ENCODE results near the gene ELF1. TPM values are rescaled to one million over a fixed set of nuclear protein-coding genes. Genes with fewer than 3 reads are reported as not detected.

The ELF1 gene
- total and polyA plus RNA-seq, 2 donors (not counting 1 experiment from before 2014, with no cell fraction given): 38.5 to 41.0 TPM

DNA sequence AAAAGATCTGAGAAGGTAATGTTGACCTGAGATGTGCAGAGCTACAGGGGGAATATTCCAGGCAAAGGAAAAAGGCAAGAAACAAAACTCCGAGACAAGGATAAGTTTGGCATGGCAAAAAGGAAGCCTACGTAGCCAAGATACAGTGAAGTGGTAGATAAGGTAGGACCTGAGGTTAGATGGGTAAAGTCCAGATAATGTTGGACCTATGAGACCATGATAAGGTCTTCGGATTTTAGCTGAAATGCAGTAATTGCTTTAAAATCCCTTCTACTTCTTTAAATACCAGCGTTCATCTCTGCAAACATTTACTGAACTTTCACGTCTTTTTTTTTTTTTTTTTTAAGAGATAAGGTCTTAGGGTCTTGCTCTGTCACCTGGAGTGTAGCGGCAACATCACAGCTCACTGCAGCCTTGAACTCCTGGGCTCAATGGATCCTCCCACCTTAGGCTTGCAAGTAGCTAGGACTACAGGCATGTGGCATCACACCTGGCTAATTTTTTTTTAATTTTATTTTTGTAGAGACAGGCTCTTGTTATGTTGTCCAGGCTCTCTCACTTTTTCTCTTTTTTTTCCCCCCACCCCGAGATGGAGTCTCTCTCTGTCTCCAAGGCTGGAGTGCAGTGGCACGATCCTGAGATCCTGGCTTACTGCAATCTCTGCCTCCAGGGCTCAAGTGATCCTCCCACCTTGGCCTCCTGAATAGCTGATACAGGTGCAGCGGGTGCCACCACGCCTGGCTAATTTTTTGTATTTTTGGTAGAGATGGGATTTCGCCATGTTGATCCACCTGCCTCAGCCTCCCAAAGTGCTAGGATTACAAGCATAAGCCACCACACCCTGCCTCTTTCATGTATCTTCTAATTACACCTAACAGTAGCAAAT, 38.0 kb upstream of the ELF1 start:
- TF ChIP-seq, protein P1, sequence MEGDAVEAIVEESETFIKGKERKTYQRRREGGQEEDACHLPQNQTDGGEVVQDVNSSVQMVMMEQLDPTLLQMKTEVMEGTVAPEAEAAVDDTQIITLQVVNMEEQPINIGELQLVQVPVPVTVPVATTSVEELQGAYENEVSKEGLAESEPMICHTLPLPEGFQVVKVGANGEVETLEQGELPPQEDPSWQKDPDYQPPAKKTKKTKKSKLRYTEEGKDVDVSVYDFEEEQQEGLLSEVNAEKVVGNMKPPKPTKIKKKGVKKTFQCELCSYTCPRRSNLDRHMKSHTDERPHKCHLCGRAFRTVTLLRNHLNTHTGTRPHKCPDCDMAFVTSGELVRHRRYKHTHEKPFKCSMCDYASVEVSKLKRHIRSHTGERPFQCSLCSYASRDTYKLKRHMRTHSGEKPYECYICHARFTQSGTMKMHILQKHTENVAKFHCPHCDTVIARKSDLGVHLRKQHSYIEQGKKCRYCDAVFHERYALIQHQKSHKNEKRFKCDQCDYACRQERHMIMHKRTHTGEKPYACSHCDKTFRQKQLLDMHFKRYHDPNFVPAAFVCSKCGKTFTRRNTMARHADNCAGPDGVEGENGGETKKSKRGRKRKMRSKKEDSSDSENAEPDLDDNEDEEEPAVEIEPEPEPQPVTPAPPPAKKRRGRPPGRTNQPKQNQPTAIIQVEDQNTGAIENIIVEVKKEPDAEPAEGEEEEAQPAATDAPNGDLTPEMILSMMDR (conservative IDR thresholded peaks at IDR 0.05 in 1 of 2, IDR thresholded peaks at IDR 0.05 in 1 of 2; ENCODE audit: low read depth in 1 of 2, low read length in 2 of 2): no peak
- no peak for TF ChIP-seq EZH2 (IDR thresholded peaks at IDR 0.05; ENCODE audit: low read length, missing control alignments)
- H3K4me2 ChIP-seq (ENCODE audit: extremely low read depth, insufficient read depth, low read length): no peak overlapping the region
- no peak overlapping the region for H2AFZ ChIP-seq (ENCODE audit: low read length)
- DNase-seq (ENCODE audit: low read depth in 2 of 2): no peak
- no peak overlapping the region for H3K4me3 ChIP-seq (replicated peaks in 1 of 4; ENCODE audit: control extremely low read depth in 1 of 4, insufficient read depth in 1 of 4, low read depth in 3 of 4, low read length in 4 of 4)
- peaks cover 71% of the 10 kb centered on the region for H3K79me2 ChIP-seq (ENCODE audit: control insufficient read depth, insufficient read depth, low read length)
- H3K4me1 ChIP-seq (ENCODE audit: control insufficient read depth, extremely low read depth, insufficient read depth, low read length): peaks cover 5% of the 10 kb centered on the region
- no peaks in the 10 kb centered on the region for H3K9me3 ChIP-seq (ENCODE audit: control insufficient read depth, insufficient read depth, low read depth, low read length)
- no peaks in the 10 kb centered on the region for H3K27me3 ChIP-seq (ENCODE audit: control insufficient read depth, insufficient read depth, low read length)
- no peak overlapping the region for H3K27ac ChIP-seq (ENCODE audit: insufficient read depth, low read length)
- H3K36me3 ChIP-seq (ENCODE audit: control insufficient read depth, insufficient read depth, low read length): no peaks in the 10 kb centered on the region
- H4K20me1 ChIP-seq (ENCODE audit: control insufficient read depth, extremely low read depth, insufficient read depth, low read length): no peaks in the 10 kb centered on the region
- H3K9ac ChIP-seq (ENCODE audit: insufficient read depth, low read length): no peak overlapping the region

DNA sequence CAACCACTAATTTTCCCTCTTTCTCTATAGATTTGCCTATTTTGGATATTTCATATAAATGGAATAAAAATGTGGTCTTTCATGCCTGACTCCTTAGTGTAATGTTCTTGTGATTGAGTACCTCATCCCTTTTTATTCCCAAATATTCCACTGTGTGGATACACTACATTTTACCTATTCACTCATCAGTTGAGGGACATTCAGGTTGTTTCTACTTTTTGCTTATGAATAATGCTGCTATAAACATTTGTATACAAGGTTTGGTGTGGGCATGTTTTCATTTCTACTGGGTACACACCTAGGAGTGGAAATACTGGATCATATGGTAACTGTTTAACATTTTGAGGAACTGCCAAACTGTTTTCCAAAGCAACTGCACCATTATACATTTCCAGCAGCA, 37.1 kb upstream of the ELF1 start:
- Histone ChIP-seq H4K20me1 (ENCODE audit: control insufficient read depth, extremely low read depth, insufficient read depth, low read length) (no peaks in the 10 kb centered on the region), H3K4me2 (ENCODE audit: extremely low read depth, insufficient read depth, low read length) (no peak overlapping the region), H3K4me1 (ENCODE audit: control insufficient read depth, extremely low read depth, insufficient read depth, low read length) (peaks cover 5% of the 10 kb centered on the region), H3K79me2 (ENCODE audit: control insufficient read depth, insufficient read depth, low read length) (peaks cover 78% of the 10 kb centered on the region), H3K27ac (ENCODE audit: insufficient read depth, low read length) (no peak overlapping the region), H3K9ac (ENCODE audit: insufficient read depth, low read length) (no peak overlapping the region), H2AFZ (ENCODE audit: low read length) (no peak overlapping the region), H3K9me3 (ENCODE audit: control insufficient read depth, insufficient read depth, low read depth, low read length) (no peaks in the 10 kb centered on the region), H3K4me3 (replicated peaks in 1 of 4; ENCODE audit: control extremely low read depth in 1 of 4, insufficient read depth in 1 of 4, low read depth in 3 of 4, low read length in 4 of 4) (no peak overlapping the region), H3K27me3 (ENCODE audit: control insufficient read depth, insufficient read depth, low read length) (no peaks in the 10 kb centered on the region), H3K36me3 (ENCODE audit: control insufficient read depth, insufficient read depth, low read length) (no peaks in the 10 kb centered on the region)
- no peak for DNase-seq (ENCODE audit: low read depth in 2 of 2)
- TF ChIP-seq, protein P1 (conservative IDR thresholded peaks at IDR 0.05 in 1 of 2, IDR thresholded peaks at IDR 0.05 in 1 of 2; ENCODE audit: low read depth in 1 of 2, low read length in 2 of 2): no peak
- TF ChIP-seq EZH2 (IDR thresholded peaks at IDR 0.05; ENCODE audit: low read length, missing control alignments): no peak

DNA sequence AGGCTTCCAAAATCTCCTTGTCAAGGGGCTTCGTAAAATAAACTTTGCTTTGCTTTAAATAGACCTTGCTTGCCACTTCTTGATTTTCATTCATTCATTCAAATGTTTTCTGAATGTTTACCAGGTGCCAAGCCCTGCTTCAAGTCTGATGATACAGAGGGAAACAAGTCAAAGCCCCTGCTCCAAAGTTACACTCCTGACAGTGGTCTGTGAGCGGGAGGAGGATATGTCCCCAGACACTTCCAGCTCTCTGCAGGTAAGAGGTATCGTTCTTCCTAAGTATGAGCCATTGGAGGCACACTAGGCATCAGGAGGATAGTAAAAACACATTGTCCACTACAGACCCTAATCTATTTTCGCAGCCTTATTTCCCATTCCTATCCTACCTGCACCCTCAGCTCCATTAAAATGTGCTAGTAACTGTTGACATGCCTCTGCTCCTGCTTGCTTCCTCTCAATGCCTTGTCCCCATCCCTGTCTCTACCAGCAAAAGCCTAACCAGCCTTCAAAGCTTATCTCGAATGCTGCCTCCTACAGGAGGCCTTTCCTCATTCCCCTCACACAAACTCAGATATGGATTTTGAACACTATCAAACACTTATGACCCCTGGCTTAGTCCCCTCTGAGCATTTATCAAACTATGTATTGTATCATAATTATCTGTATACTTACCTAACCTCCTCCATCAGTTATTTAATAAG, 36.0 kb upstream of the ELF1 start:
- no peaks in the 10 kb centered on the region for H3K27me3 ChIP-seq (ENCODE audit: control insufficient read depth, insufficient read depth, low read length)
- no peak overlapping the region for H3K9ac ChIP-seq (ENCODE audit: insufficient read depth, low read length)
- no peak for DNase-seq (ENCODE audit: low read depth in 2 of 2)
- peaks cover 5% of the 10 kb centered on the region for H3K4me1 ChIP-seq (ENCODE audit: control insufficient read depth, extremely low read depth, insufficient read depth, low read length)
- peaks cover 83% of the 10 kb centered on the region for H3K79me2 ChIP-seq (ENCODE audit: control insufficient read depth, insufficient read depth, low read length)
- H3K4me2 ChIP-seq (ENCODE audit: extremely low read depth, insufficient read depth, low read length): no peak overlapping the region
- H3K36me3 ChIP-seq (ENCODE audit: control insufficient read depth, insufficient read depth, low read length): no peaks in the 10 kb centered on the region
- no peak overlapping the region for H3K4me3 ChIP-seq (replicated peaks in 1 of 4; ENCODE audit: control extremely low read depth in 1 of 4, insufficient read depth in 1 of 4, low read depth in 3 of 4, low read length in 4 of 4)
- no peaks in the 10 kb centered on the region for H3K9me3 ChIP-seq (ENCODE audit: control insufficient read depth, insufficient read depth, low read depth, low read length)
- no peak overlapping the region for H2AFZ ChIP-seq (ENCODE audit: low read length)
- no peaks in the 10 kb centered on the region for H4K20me1 ChIP-seq (ENCODE audit: control insufficient read depth, extremely low read depth, insufficient read depth, low read length)
- no peak overlapping the region for H3K27ac ChIP-seq (ENCODE audit: insufficient read depth, low read length)
- no peak for TF ChIP-seq EZH2 (IDR thresholded peaks at IDR 0.05; ENCODE audit: low read length, missing control alignments)
- TF ChIP-seq, protein P1 (conservative IDR thresholded peaks at IDR 0.05 in 1 of 2, IDR thresholded peaks at IDR 0.05 in 1 of 2; ENCODE audit: low read depth in 1 of 2, low read length in 2 of 2): peak; percentile 14 to 28

Measured in fibroblast of lung (primary cell).